Left cardiac atrium (tissue), 4 donors: ENCODE data around the gene SLC2A4. TPM values are rescaled to one million over a fixed set of nuclear protein-coding genes. Genes with fewer than 3 reads are reported as not detected.
"Not testable (repeated sequence)": the region's sequence is repeated elsewhere in the genome, so short reads cannot be mapped to it uniquely, and the experiment has no call there.

Experiments
- ATAC-seq, 2 donors: fragments of 200-7000 bp; cut with Tn5 transposase; one replicate each; pipeline ENCODE4 v1.9.1; 2020; ENCODE audit warnings: mild to moderate bottlenecking in 2 of 2, moderate library complexity in 2 of 2
- DNase-seq: peaks from one replicate; pipeline ENCODE4 v3.0.0-alpha.2; 2020
- intact Hi-C, 2 donors: fragments of 100-400 bp; cut with DNase I; formaldehyde crosslinking; loops; one replicate each; pipeline versions ENCODE4 v1.14.1 to v1.15.1; 2022 to 2023
- total RNA-seq, 2 donors: library from RNA; stranded (reverse); fragmentation: NEBNext Ultra II Directional; extraction: Animal tissue kit (Norgen Biotek cat#: 25700); gene quantifications; one replicate each; pipeline ENCODE4 v1.2.1, GENCODE V29; 2021
- donor health status: DM: no; HTN: yes; CAD: no.
- donor health status: DM: no; HTN: yes; CAD: no; lungs with severe emphysema.
- donor health status: DM: yes; HTN: yes; CAD: no.
- donor health status: Dilated cardiomyopathy.

Gene SLC2A4
- total RNA-seq, 2 donors from 2014 or later, result 79.1 to 87.6 TPM

- ATAC-seq (no peak), DNase-seq (no peak)
- intact Hi-C loops, result no loop called here
Observed at GRCh38 chr17:7243453-7243729, 38.1 kb upstream of the SLC2A4 start.

- ATAC-seq, DNase-seq, intact Hi-C loops: not testable (repeated sequence)
Observed at GRCh38 chr17:7243838-7244237, 37.7 kb upstream of the SLC2A4 start.

GRCh38 chr17:7246779-7247178, 34.7 kb upstream of the SLC2A4 start:
- DNase-seq (no peak), ATAC-seq (no peak)
- intact Hi-C loops, result no loop called here

GRCh38 chr17:7248796-7249195, 32.7 kb upstream of the SLC2A4 start:
- ATAC-seq, result no peak
- no peak for DNase-seq
- intact Hi-C loops, result no loop called here

- no peak for DNase-seq
- intact Hi-C loops, result no loop called here
- no peak for ATAC-seq
Observed at GRCh38 chr17:7249214-7249613, 32.3 kb upstream of the SLC2A4 start.

- ATAC-seq (no peak), DNase-seq (no peak)
- intact Hi-C loops, result no loop called here
Observed at GRCh38 chr17:7249830-7250229, 31.7 kb upstream of the SLC2A4 start.

GRCh38 chr17:7250695-7251627, 30.6 kb upstream of the SLC2A4 start:
- ATAC-seq, result no peak
- intact Hi-C loops, result no loop called here
- no peak for DNase-seq

GRCh38 chr17:7251661-7252175, 29.8 kb upstream of the SLC2A4 start, which contains the start of gene CTDNEP1:
CTDNEP1 (minus strand) TSS chr17:7251734; CDS start chr17:7251296, 438 bp downstream.
- DNase-seq (peak; percentile 98), ATAC-seq (peak; percentile 94 to 97)
- intact Hi-C loops, result no loop called here

- intact Hi-C loops, result no loop called here
- ATAC-seq (peak; percentile 77 to 80), DNase-seq (peak; percentile 97)
Observed at GRCh38 chr17:7252176-7253043, 29.1 kb upstream of the SLC2A4 start, which contains the start of gene ELP5. ELP5 (plus strand) TSS chr17:7252215; CDS start chr17:7252551, 336 bp downstream.

- no peak for ATAC-seq
- intact Hi-C loops, result no loop called here
Observed at GRCh38 chr17:7253082-7253481, 28.4 kb upstream of the SLC2A4 start.

GRCh38 chr17:7254511-7254910, 27.0 kb upstream of the SLC2A4 start:
- DNase-seq, result no peak
- ATAC-seq, result no peak
- intact Hi-C loops, result no loop called here

More at GRCh38 chr17:7253082-7253481, 28.4 kb upstream of the SLC2A4 start:
- DNase-seq, result no peak

- ATAC-seq (no peak), DNase-seq (no peak)
- intact Hi-C loops, result no loop called here
Observed at GRCh38 chr17:7256766-7257456, 24.6 kb upstream of the SLC2A4 start.

- DNase-seq (peak; percentile 48), ATAC-seq (no peak)
- intact Hi-C loops, result no loop called here
Observed at GRCh38 chr17:7258731-7259554, 22.6 kb upstream of the SLC2A4 start.

- DNase-seq, result no peak
Observed at GRCh38 chr17:7259555-7259889, 22.0 kb upstream of the SLC2A4 start.

GRCh38 chr17:7260151-7260550, 21.4 kb upstream of the SLC2A4 start:
- DNase-seq, result no peak
- intact Hi-C loops, result no loop called here
- ATAC-seq, result no peak

More at GRCh38 chr17:7259555-7259889, 22.0 kb upstream of the SLC2A4 start:
- intact Hi-C loops, result no loop called here
- no peak for ATAC-seq

GRCh38 chr17:7260651-7261378, 20.7 kb upstream of the SLC2A4 start:
- ATAC-seq, result peak; percentile 66 to 68
- intact Hi-C loops, result no loop called here
- no peak for DNase-seq

- ATAC-seq, result peak; percentile 27 to 28
- no peak for DNase-seq
- intact Hi-C loops, result no loop called here
Observed at GRCh38 chr17:7261379-7262191, 19.9 kb upstream of the SLC2A4 start.
